Measurements from ENCODE around the gene NKX3-2.

The NKX3-2 gene

DNA sequence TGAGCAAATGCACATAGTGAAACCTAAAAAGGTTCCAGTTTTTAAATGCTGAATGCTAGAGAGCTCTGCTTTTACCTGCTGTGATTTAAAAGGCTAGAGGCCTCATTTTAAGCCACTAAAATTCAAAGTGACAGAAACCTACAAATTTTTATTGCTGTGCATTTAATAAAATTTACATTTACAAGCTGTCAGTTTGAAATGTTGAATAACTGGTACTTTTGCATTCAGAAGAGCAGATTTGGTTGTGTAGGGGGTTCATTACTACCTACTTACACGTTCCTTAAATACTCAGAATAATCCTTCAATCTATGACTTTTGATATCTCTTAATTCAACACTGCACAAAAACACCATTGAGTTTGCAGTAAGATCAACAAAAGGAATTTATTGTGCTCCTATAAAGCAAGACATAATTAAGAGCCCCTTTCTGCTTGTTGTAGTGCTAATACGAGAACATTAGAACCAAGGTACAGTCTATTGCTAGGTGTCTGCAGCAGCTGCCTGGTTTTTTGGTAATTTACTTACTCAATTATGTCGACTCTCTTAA is 27.9 kb downstream of the NKX3-2 start:
- no peak for DNase-seq (ENCODE audit: low read depth)
- H3K4me3 ChIP-seq (replicated peaks; ENCODE audit: low read depth, low read length) = no peak overlapping the region
- TF ChIP-seq, protein P1, sequence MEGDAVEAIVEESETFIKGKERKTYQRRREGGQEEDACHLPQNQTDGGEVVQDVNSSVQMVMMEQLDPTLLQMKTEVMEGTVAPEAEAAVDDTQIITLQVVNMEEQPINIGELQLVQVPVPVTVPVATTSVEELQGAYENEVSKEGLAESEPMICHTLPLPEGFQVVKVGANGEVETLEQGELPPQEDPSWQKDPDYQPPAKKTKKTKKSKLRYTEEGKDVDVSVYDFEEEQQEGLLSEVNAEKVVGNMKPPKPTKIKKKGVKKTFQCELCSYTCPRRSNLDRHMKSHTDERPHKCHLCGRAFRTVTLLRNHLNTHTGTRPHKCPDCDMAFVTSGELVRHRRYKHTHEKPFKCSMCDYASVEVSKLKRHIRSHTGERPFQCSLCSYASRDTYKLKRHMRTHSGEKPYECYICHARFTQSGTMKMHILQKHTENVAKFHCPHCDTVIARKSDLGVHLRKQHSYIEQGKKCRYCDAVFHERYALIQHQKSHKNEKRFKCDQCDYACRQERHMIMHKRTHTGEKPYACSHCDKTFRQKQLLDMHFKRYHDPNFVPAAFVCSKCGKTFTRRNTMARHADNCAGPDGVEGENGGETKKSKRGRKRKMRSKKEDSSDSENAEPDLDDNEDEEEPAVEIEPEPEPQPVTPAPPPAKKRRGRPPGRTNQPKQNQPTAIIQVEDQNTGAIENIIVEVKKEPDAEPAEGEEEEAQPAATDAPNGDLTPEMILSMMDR (IDR thresholded peaks at IDR 0.05; ENCODE audit: low read length, missing control alignments) = no peak

DNA sequence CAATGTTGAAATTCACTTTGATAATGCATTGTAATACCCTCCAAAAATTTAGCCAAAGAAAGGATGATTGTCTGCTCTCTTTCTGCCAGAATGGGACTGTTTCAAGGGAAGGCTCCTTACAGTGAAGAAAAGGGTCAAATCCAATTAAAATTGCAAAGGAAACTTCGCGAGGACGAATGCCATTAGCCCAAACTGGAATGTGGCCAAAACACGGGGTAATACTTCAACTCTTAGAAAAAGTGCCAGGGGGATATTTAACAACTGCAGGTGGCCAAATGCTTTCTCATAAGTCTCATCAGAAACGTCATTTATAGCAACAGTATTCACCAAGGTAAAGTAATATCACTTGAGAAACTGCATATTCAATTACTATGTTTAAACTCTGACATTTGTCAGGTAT is 29.0 kb downstream of the NKX3-2 start:
- no peak for DNase-seq (ENCODE audit: low read depth)
- H3K4me3 ChIP-seq (replicated peaks; ENCODE audit: low read depth, low read length) = no peak overlapping the region
- TF ChIP-seq, protein P1 (IDR thresholded peaks at IDR 0.05; ENCODE audit: low read length, missing control alignments) = no peak

DNA sequence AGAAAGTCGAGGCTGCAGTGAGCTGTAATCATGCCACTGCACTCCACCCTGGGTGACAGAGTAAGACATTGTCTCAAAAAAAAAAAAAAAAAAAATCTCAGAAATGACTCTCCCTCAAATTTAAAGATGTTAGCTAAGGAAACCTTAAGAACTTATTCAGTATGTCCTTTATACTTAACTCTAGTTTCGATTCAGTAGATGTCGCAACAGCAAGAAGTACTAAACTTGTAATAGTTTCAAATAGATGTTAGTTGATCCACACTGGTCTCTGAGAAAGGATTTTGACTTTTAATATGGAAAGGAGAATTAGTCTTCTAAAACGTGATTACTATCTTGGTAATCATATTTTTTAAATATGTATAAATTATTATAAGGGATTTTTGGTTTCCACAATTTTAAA is 29.6 kb downstream of the NKX3-2 start:
- H3K4me3 ChIP-seq (replicated peaks; ENCODE audit: low read depth, low read length) = no peak overlapping the region
- no peak for DNase-seq (ENCODE audit: low read depth)
- TF ChIP-seq, protein P1 (IDR thresholded peaks at IDR 0.05; ENCODE audit: low read length, missing control alignments) = no peak

DNA sequence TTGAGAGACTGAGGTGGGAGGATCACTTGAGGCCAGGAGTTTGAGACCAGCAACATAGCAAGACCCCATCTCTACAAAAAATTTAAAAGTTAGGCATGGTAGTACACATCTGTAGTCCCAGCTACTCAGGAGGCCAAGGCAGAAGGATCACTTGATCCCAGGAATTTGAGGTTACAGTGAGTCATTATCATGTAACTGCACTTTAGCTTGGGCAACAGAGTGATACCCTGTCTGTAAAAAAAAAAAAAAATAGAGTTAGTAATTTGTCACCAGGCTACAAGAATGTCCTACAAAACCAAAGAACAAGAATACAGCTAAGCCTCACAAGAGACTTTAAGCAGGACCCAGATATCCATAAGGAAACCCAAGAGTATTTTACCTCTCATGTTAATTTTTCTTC is 33.2 kb downstream of the NKX3-2 start:
- DNase-seq (ENCODE audit: low read depth) = no peak
- TF ChIP-seq, protein P1 (IDR thresholded peaks at IDR 0.05; ENCODE audit: low read length, missing control alignments) = no peak
- no peak overlapping the region for H3K4me3 ChIP-seq (replicated peaks; ENCODE audit: low read depth, low read length)

DNA sequence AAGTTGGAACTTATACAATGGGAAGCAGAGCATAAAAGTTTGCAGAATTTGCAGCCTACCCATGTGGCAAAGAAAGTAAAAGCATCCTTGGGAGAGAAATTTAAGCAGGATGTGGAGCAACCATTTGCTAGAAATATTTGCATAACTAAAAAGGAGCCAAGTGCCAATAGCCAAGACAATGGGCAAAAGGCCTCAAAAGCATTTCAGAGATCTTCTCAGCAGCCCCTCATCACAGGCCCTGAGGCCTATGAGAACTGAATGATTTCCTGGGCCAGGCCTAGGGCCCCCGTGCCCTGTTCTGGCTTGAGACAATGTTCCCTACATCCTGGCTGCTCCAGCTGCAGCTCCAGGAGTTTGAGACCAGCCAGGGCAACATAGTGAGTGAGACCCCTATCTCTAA is 34.9 kb downstream of the NKX3-2 start:
- no peak overlapping the region for H3K4me3 ChIP-seq (replicated peaks; ENCODE audit: low read depth, low read length)

DNA sequence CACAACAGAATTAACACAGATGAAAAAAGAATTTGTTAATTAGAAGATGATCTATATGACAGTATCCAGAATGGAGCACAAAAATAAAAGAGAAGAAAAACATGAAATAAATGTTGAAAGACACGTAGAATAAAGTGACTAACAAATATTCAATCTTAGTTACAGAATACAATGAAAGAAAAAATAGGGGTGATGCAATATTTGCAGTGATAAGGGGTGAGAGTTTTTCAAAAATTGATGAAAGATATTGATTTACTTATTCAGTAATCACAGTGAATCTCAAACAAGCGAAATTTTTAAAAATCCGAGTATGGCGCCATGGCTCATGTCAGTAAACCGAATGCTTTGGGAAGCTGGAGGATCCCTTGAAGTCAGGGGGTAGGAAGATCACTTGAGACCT is 39.9 kb downstream of the NKX3-2 start:
- DNase-seq (ENCODE audit: low read depth) = no peak
- TF ChIP-seq, protein P1 (IDR thresholded peaks at IDR 0.05; ENCODE audit: low read length, missing control alignments) = no peak
- no peak overlapping the region for H3K4me3 ChIP-seq (replicated peaks; ENCODE audit: low read depth, low read length)

More for the DNA sequence above, 34.9 kb downstream of the NKX3-2 start:
- TF ChIP-seq, protein P1 (IDR thresholded peaks at IDR 0.05; ENCODE audit: low read length, missing control alignments) = no peak
- DNase-seq (ENCODE audit: low read depth) = no peak

DNA sequence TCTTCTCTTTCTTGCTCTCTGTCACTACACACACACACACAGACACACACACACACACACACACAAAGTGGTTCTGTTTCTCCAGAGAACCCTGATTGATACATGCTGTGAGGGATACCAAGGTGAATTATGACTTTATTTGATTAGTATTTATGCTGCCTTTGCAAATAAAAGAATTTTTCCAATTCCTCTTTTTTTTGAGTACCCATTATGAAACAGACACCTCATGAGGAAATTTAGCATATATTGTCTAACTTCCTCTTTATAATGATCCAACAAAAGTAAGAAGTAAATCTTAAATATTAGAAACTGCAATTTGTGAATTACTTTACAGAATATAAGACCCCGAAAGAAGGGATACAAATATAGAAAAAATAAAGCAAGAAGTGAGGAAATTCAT is 45.8 kb downstream of the NKX3-2 start:
- no peak overlapping the region for H3K4me3 ChIP-seq (replicated peaks; ENCODE audit: low read depth, low read length)
- TF ChIP-seq, protein P1 (IDR thresholded peaks at IDR 0.05; ENCODE audit: low read length, missing control alignments) = no peak
- no peak for DNase-seq (ENCODE audit: low read depth)
